Measurements from ENCODE around the gene TCHP. TPM values are rescaled to one million over a fixed set of nuclear protein-coding genes. Genes with fewer than 3 reads are reported as not detected.

The TCHP gene
- total and polyA plus RNA-seq, 4 experiments from 2014 or later, result 3.0 to 45.0 (median 28.6) TPM

DNA sequence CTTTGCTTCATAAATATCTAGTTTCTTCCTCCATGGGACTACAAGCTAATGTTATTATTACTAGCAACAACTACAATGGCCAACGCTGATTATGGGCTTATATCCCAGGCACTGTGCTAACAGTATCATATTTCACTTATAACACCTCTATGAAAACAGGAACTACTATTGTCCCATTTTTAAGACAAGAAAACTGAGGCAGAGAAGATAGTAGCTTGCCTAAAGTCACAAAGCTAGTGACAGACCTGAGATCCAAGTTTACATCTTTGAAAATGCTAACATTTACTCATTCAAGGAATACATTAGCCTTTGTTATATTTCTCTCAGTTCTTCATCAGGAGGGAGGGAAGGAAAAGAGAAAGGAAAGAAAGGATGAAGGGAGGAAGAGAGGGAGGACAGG is 63.3 kb downstream of the TCHP start:
- peaks cover 63% of the 10 kb centered on the region for H3K36me3 ChIP-seq (ENCODE audit: insufficient read depth, low read length)
- Mint-ChIP-seq H3K27me3 (no peaks in the 10 kb centered on the region), H3K27ac (peak overlapping the region in 5 of 7 donors; percentile 1 to 90 (median 85)), H3K4me1 (peaks cover 13 to 33% (median 25%) of the 10 kb centered on the region in 4 donors), H3K9me3 (no peaks in the 10 kb centered on the region), H3K4me3 (no peak overlapping the region), H3K36me3 (peaks cover 49 to 73% of the 10 kb centered on the region in 2 donors)
- DNase-seq, result no peak
- H3K9me3 ChIP-seq (ENCODE audit: control insufficient read depth in 1 of 2, low read length in 2 of 2), result no peaks in the 10 kb centered on the region
- no peaks in the 10 kb centered on the region for H3K27me3 ChIP-seq (ENCODE audit: insufficient read depth, low read length)
- intact Hi-C loops (cut with micrococcal nuclease), result no loop called here
- H3K4me3 ChIP-seq (ENCODE audit: low read length in 2 of 2), result no peak overlapping the region
- H3K4me1 ChIP-seq (ENCODE audit: insufficient read depth, low read length), result peaks cover 14% of the 10 kb centered on the region
- H3K27ac ChIP-seq (ENCODE audit: low read depth, low read length), result no peak overlapping the region
- POLR2A ChIA-PET (ENCODE audit: partially characterized antibody), result no interaction called here
- CTCF ChIA-PET (ENCODE audit: partially characterized antibody), result no interaction called here

DNA sequence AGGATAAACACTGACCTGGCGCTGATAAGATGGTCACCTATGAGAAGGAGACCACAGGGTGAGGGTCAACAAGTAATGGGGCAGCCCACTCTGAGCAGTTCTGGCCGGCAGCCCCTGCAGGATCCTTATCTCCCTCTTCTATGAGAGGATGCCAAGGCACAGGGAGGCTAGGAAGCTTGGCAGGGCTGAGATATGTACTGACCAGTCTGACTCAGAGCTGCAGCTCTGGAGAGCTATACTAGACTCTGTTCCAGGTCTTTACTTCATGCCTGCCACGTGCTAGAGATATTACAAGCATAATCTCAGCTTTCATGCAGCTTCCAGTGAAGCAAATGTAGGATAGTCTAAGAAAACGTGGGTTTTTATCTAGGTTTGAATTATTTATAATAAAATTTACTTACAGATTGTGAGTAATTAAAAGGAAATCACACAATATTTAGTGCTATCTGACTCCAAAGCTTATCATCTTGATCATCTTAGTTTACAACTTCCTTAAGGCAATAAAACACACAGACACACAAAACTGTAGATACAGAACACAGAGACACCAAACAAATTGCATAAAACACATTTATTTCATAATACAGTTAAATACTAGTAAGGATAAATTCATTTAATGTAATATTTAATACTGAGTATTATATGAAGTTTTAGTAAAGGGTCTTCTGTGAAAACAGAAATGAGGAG is 63.8 kb downstream of the TCHP start:
- peaks cover 13 to 37% (median 25%) of the 10 kb centered on the region in 4 donors for H3K4me1 Mint-ChIP-seq
- peaks cover 44 to 67% of the 10 kb centered on the region in 2 donors for H3K36me3 Mint-ChIP-seq
- Histone ChIP-seq H3K4me3 (ENCODE audit: low read length in 2 of 2) (no peak overlapping the region), H3K4me1 (ENCODE audit: insufficient read depth, low read length) (peaks cover 19% of the 10 kb centered on the region), H3K9me3 (ENCODE audit: control insufficient read depth in 1 of 2, low read length in 2 of 2) (no peaks in the 10 kb centered on the region), H3K27ac (ENCODE audit: low read depth, low read length) (no peak overlapping the region), H3K27me3 (ENCODE audit: insufficient read depth, low read length) (no peaks in the 10 kb centered on the region), H3K36me3 (ENCODE audit: insufficient read depth, low read length) (peaks cover 58% of the 10 kb centered on the region)
- ChIA-PET POLR2A (ENCODE audit: partially characterized antibody) (interaction anchor here (0.6 kb wide), 1 partner anchor 74 kb away, joined by 3 read pairs; no protein-coding TSS in a partner anchor), CTCF (ENCODE audit: partially characterized antibody) (no interaction called here)
- H3K27ac Mint-ChIP-seq, result peak overlapping the region in 5 of 7 donors; percentile 68 to 86 (median 85)
- intact Hi-C loops (cut with micrococcal nuclease), result no loop called here
- DNase-seq, result no peak
- no peaks in the 10 kb centered on the region for H3K27me3 Mint-ChIP-seq
- H3K9me3 Mint-ChIP-seq, result no peaks in the 10 kb centered on the region
- H3K4me3 Mint-ChIP-seq, result no peak overlapping the region

DNA sequence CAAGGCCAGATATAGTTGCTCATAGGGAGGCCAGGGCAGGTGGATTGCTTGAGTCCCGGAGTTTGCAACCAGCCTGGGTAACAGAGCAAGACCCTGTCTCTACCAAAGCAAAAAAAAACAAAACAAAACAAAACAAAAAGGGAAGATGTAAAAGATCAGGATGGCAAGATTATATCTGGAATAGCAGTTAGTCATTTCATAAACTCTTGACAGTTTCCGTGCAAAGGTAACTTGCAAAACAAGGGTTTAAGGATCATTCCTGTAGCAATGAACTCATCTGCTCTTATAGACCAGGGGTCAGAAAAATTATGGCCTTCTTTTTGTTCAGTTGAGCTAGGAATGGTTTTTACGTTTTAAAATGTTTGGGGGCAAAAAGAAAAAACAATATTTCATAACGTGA is 66.5 kb downstream of the TCHP start:
- H3K36me3 ChIP-seq (ENCODE audit: insufficient read depth, low read length), result peaks cover 51% of the 10 kb centered on the region
- peaks cover 15 to 48% (median 27%) of the 10 kb centered on the region in 4 donors for H3K4me1 Mint-ChIP-seq
- H3K9me3 ChIP-seq (ENCODE audit: control insufficient read depth in 1 of 2, low read length in 2 of 2), result no peaks in the 10 kb centered on the region
- peak overlapping the region in 1 of 8 donors; percentile 65 for H3K4me3 Mint-ChIP-seq
- H3K36me3 Mint-ChIP-seq, result peaks cover 37 to 59% of the 10 kb centered on the region in 2 donors
- H3K27me3 ChIP-seq (ENCODE audit: insufficient read depth, low read length), result no peaks in the 10 kb centered on the region
- peaks cover 28% of the 10 kb centered on the region for H3K4me1 ChIP-seq (ENCODE audit: insufficient read depth, low read length)
- intact Hi-C loops (cut with micrococcal nuclease), result no loop called here
- no peak for DNase-seq
- CTCF ChIA-PET (ENCODE audit: partially characterized antibody), result interaction anchor here (1.8 to 2.1 kb wide), 2 partner anchors 9 to 26 kb away, joined by 4 to 5 read pairs; no protein-coding TSS in a partner anchor
- no peak overlapping the region for H3K4me3 ChIP-seq (ENCODE audit: low read length in 2 of 2)
- peak overlapping the region in 5 of 7 donors; percentile 31 to 82 (median 72) for H3K27ac Mint-ChIP-seq
- no peaks in the 10 kb centered on the region for H3K27me3 Mint-ChIP-seq
- H3K9me3 Mint-ChIP-seq, result no peaks in the 10 kb centered on the region
- H3K27ac ChIP-seq (ENCODE audit: low read depth, low read length), result no peak overlapping the region
- POLR2A ChIA-PET (ENCODE audit: partially characterized antibody), result interaction anchor here (2.0 kb wide), 1 partner anchor 28 kb away, joined by 21 read pairs; no protein-coding TSS in a partner anchor

DNA sequence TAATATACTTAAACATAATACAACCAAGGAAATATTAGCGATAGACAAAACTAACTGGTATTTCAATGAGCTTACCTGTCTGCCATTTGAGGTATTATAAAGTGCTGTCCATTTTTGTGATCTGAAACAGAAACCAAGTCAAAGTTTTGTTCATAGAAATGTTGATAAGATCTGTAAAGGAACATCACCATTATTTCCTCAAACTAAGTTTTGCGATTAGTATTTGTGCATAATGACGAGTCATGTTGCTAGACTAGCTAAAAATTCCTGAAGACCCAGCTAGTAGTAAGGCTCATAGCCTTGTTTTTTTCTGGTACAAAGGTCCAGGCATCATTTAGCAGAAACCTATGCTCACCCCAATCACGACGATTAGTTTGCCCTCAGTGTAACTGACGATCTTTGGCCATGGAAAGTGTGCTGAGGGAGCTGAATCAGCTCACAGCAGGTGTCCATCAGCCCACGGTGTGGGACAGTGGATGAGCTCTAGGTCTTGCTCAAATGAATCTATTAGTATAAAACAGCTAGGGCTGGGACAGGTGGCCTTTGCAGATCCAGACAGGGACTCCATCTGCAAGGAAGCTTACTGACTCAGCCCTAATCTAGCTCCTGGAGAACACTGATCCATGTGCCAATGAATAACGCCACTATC is 67.4 kb downstream of the TCHP start:
- Mint-ChIP-seq H3K4me3 (peak overlapping the region; percentile 71 to 84 (median 77)), H3K9me3 (no peaks in the 10 kb centered on the region), H3K27me3 (no peaks in the 10 kb centered on the region), H3K27ac (peak overlapping the region; percentile 88 to 96 (median 92)), H3K4me1 (peaks cover 15 to 45% (median 28%) of the 10 kb centered on the region in 4 donors), H3K36me3 (peaks cover 39 to 59% of the 10 kb centered on the region in 2 donors)
- ChIA-PET POLR2A (ENCODE audit: partially characterized antibody) (interaction anchor here (0.5 to 2.0 kb wide), 9 partner anchors 8 to 48 kb away, joined by 3 to 21 read pairs (median 4); partner anchors contain the start of genes ANKRD13A and GIT2), CTCF (ENCODE audit: partially characterized antibody) (interaction anchor here (0.9 to 2.1 kb wide), 5 partner anchors 8 to 46 kb away, joined by 3 to 6 read pairs (median 4); no protein-coding TSS in a partner anchor)
- Histone ChIP-seq H3K36me3 (ENCODE audit: insufficient read depth, low read length) (peaks cover 42% of the 10 kb centered on the region), H3K4me1 (ENCODE audit: insufficient read depth, low read length) (peaks cover 28% of the 10 kb centered on the region), H3K27me3 (ENCODE audit: insufficient read depth, low read length) (no peaks in the 10 kb centered on the region), H3K9me3 (ENCODE audit: control insufficient read depth in 1 of 2, low read length in 2 of 2) (no peaks in the 10 kb centered on the region), H3K27ac (ENCODE audit: low read depth, low read length) (peak overlapping the region; percentile 65), H3K4me3 (ENCODE audit: low read length in 2 of 2) (peak overlapping the region; percentile 20 to 49)
- DNase-seq, result peak; percentile 6 to 44 (median 14)
- intact Hi-C loops (cut with micrococcal nuclease), result no loop called here

Other genes with a start within 250 kb of the TCHP start
- under 1 TPM; 0.55 to 0.69 TPM for gene FAM222A, start 186.4 kb upstream of the TCHP start, total RNA-seq
- gene FAM222A, start 186.4 kb upstream of the TCHP start, polyA plus RNA-seq, result under 1 TPM in 1 of 2 donors, not detected in 1; 0.25 TPM
- gene TRPV4, start 66.9 kb upstream of the TCHP start, total RNA-seq, result under 1 TPM in 1 of 2 experiments, not detected in 1; 0.17 TPM
- gene TRPV4, start 66.9 kb upstream of the TCHP start, polyA plus RNA-seq, result not detected
- gene GLTP, start 19.7 kb upstream of the TCHP start, total RNA-seq, result 10 to 100 TPM; 24.0 TPM
- 10 to 100 TPM; 23.6 to 48.1 TPM for gene GLTP, start 19.7 kb upstream of the TCHP start, polyA plus RNA-seq
- gene GIT2, start 96.1 kb downstream of the TCHP start, total RNA-seq, result 100 to 1,000 TPM; 133 to 149 TPM
- 100 to 1,000 TPM in 1 of 2 donors, 10 to 100 TPM in 1; 83.1 to 104 TPM for gene GIT2, start 96.1 kb downstream of the TCHP start, polyA plus RNA-seq
- gene ANKRD13A, start 99.2 kb downstream of the TCHP start, total RNA-seq, result 10 to 100 TPM; 99.5 to 99.7 TPM
- gene ANKRD13A, start 99.2 kb downstream of the TCHP start, polyA plus RNA-seq, result 10 to 100 TPM; 66.6 to 67.0 TPM
- gene C12orf76, start 148.2 kb downstream of the TCHP start, total RNA-seq, result 10 to 100 TPM; 26.4 to 33.5 TPM
- 10 to 100 TPM; 16.4 to 17.5 TPM for gene C12orf76, start 148.2 kb downstream of the TCHP start, polyA plus RNA-seq
- gene IFT81, start 224.1 kb downstream of the TCHP start, total RNA-seq, result 1 to 10 TPM; 1.1 to 1.3 TPM
- gene IFT81, start 224.1 kb downstream of the TCHP start, polyA plus RNA-seq, result 1 to 10 TPM in 1 of 2 donors, under 1 TPM in 1; 0.57 to 1.2 TPM